HG03108 (cell line): Measurements from ENCODE around the gene CRMP1.

Experiments used
- ATAC-seq: cut with Tn5 transposase; IDR thresholded peaks from one replicate; pipeline ENCODE4 v1.9.1; 2021; ENCODE audit warnings: moderate library complexity; ENCODE audit not compliant: unreplicated experiment

CRMP1 gene

DNA sequence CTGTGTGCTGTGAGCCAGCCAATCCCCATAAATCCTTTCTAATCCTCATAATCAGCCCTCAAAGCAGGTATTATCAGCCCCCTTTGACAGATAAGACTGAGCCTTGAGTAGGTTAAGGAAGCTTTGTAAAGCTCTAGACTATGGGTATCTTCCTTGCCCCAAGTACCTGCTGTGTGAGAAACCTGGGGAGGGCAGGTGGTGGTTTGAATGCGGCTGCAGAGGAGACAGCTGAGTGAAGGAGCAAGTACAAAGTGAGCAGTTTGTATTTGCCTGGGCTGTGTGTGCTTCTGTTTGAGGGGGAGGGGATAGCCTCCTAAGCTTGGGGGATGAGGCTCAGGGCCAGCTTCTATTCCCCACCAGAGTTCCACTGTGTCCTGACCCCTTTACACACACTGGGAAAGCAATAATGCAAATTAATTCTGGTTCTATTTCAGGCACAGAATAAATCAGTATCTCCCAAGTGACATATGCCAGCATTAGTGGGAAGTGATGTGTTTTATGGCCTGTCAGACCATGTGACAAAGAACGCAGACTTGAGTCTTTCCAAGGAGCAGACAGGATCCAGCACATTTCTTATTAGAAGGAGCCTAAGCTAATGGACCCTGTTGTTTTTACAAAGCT lies 118.4 kb downstream of the CRMP1 start:
- no peak for ATAC-seq

DNA sequence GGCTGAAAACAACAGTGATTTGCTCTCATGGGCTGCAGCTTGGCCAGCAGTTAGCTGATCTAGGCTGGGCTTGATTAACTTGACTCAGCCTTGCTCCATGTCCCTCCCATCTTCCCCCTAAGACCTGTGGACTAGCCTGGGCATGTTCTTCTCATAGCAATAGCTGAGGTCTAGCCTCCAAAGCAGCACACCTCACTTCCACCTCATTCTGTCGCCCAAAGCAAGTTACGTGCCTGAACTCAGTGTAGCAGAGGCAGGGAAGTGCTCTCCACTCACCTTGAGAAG lies 119.7 kb downstream of the CRMP1 start:
- no peak for ATAC-seq

DNA sequence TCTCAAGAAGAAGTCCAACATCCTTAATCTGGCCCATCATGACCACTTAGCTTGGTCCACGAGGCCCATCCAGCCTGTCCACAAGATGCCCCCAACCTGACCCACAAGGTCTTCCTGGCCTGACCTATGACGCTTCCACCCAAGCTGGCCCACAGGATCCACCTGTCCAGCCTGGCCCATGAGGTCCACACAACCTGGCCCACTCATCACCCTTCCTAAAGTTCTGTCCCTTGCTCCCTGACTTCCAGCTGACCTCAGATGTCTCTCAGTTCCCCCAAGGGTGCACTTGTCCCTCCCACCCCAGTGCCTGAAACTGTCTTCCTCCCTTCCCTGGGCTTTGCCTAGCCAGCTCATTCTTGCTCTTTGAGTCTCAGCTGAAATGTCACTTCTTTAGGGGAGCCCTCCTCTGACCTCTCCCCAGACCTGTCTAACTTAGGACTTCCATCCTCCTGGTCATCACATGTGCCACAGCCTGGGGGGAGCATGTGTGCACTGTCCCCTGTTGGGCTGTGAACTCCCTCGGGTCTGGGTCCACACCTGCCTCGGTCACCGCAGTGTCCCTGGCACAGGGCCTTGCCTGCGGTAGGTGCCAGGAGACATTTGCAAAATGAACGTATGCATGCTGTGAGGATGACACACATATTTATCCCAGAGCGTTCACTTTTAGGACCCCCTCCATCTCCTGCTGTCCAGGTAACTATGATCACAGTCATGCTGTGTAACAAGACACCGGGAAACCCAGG lies 120.2 kb downstream of the CRMP1 start:
- no peak for ATAC-seq
